HEK293T (cell line): ENCODE measurements around the gene SLC12A8.

Experiments used
- CTCF ChIA-PET: fragments of 350-600 bp; formaldehyde crosslinking; extraction: SDS; loops from one replicate; lab custom pipeline; 2021; ENCODE audit warnings: antibody characterized with exemption, inconsistent platforms; lab: Yijun Ruan, JAX
- POLR2A ChIA-PET: fragments of 350-600 bp; formaldehyde crosslinking; extraction: SDS; loops from one replicate; lab custom pipeline; 2020; ENCODE audit warnings: antibody characterized with exemption, inconsistent platforms; lab: Yijun Ruan, JAX
- DNase-seq: peaks from one replicate; pipeline ENCODE4 v3.0.0; 2012; ENCODE audit warnings: mixed read lengths; ENCODE audit errors: extremely low spot score
- ARNT ChIP-seq: fragments of 450-650 bp; IDR thresholded peaks from 2 replicates; pipeline ENCODE4 v1.6.1; 2017; ENCODE audit warnings: mild to moderate bottlenecking
- BHLHE40 ChIP-seq: fragments of 450-650 bp; IDR thresholded peaks from 2 replicates; pipeline ENCODE4 v1.6.1; 2016; ENCODE audit warnings: mild to moderate bottlenecking, moderate library complexity, borderline replicate concordance
- CTBP1 ChIP-seq: fragments of 450-650 bp; IDR thresholded peaks from 2 replicates; pipeline ENCODE4 v1.6.1; 2016; ENCODE audit warnings: borderline replicate concordance
- ELF4 ChIP-seq: fragments of 450-650 bp; IDR thresholded peaks from 2 replicates; pipeline ENCODE4 v1.6.1; 2017; ENCODE audit warnings: antibody characterized with exemption
- FOXA1 ChIP-seq: fragments of 450-650 bp; IDR thresholded peaks from 2 replicates; pipeline ENCODE4 v1.6.1; 2016; ENCODE audit warnings: mild to moderate bottlenecking
- FOXK2 ChIP-seq: fragments of 450-650 bp; IDR thresholded peaks from 2 replicates; pipeline ENCODE4 v1.6.1; 2016; ENCODE audit warnings: mild to moderate bottlenecking
- FOXM1 ChIP-seq: fragments of 450-650 bp; IDR thresholded peaks from 2 replicates; pipeline ENCODE4 v1.6.1; 2017; ENCODE audit warnings: mild to moderate bottlenecking, borderline replicate concordance
- HDGF ChIP-seq: fragments of 450-650 bp; IDR thresholded peaks from 2 replicates; pipeline ENCODE4 v1.6.1; 2017; ENCODE audit warnings: antibody characterized with exemption, borderline replicate concordance
- L3MBTL2 ChIP-seq: fragments of 450-650 bp; conservative IDR thresholded peaks from 2 replicates; pipeline ENCODE4 v1.6.1; 2016; ENCODE audit warnings: mild to moderate bottlenecking
- LEF1 ChIP-seq: fragments of 450-650 bp; IDR thresholded peaks from 2 replicates; pipeline ENCODE4 v1.6.1; 2017; ENCODE audit warnings: mild to moderate bottlenecking, borderline replicate concordance
- NFRKB ChIP-seq: fragments of 450-650 bp; IDR thresholded peaks from 2 replicates; pipeline ENCODE4 v1.6.1; 2016; ENCODE audit warnings: mild to moderate bottlenecking, moderate library complexity
- SP1 ChIP-seq: fragments of 450-650 bp; IDR thresholded peaks from 2 replicates; pipeline ENCODE4 v1.6.1; 2017
- SUZ12 ChIP-seq: fragments of 450-650 bp; IDR thresholded peaks from 2 replicates; pipeline ENCODE4 v1.6.1; 2016; ENCODE audit warnings: mild to moderate bottlenecking
- TARDBP ChIP-seq: fragments of 450-650 bp; IDR thresholded peaks from 2 replicates; pipeline ENCODE4 v1.6.1; 2016
- ZNF384 ChIP-seq: fragments of 450-650 bp; IDR thresholded peaks from 2 replicates; pipeline ENCODE4 v1.6.1; 2016
- TF ChIP-seq, protein P1 (sequence below): fragments of 450-650 bp; IDR thresholded peaks from 2 replicates; pipeline ENCODE4 v1.6.1; 2016

SLC12A8 gene

DNA sequence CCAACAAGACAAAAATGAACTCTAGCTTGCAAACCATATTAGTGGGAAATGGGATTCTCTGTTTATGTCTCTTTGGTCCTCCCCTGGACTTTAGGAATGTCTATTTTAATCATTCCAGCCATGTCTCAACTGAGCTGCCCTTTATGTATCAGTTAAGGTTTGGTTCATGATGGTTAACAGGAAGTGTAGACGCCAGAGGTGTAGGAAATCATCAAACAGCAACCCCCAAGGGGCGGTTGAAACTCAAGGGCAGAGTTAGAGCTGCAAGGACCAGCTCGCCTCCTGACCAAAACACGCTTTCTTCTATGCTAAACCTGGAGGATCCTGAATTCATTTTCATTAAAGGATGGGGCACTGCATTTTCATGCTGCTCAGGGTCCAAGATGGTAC lies 103.0 kb downstream of the SLC12A8 start:
- POLR2A ChIA-PET = no interaction called here
- no peak for TF ChIP-seq LEF1
- no peak for TF ChIP-seq NFRKB
- no peak for TF ChIP-seq FOXM1
- TF ChIP-seq HDGF = no peak
- TF ChIP-seq SP1 = no peak
- no peak for TF ChIP-seq FOXK2
- no peak for TF ChIP-seq FOXA1
- TF ChIP-seq ELF4 = no peak
- no peak for TF ChIP-seq BHLHE40
- TF ChIP-seq L3MBTL2 = no peak
- TF ChIP-seq, protein P1, sequence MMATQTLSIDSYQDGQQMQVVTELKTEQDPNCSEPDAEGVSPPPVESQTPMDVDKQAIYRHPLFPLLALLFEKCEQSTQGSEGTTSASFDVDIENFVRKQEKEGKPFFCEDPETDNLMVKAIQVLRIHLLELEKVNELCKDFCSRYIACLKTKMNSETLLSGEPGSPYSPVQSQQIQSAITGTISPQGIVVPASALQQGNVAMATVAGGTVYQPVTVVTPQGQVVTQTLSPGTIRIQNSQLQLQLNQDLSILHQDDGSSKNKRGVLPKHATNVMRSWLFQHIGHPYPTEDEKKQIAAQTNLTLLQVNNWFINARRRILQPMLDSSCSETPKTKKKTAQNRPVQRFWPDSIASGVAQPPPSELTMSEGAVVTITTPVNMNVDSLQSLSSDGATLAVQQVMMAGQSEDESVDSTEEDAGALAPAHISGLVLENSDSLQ = no peak
- no peak for TF ChIP-seq ZNF384
- no peak for TF ChIP-seq CTBP1
- TF ChIP-seq TARDBP = no peak
- no peak for TF ChIP-seq ARNT
- no peak for TF ChIP-seq SUZ12
- no peak for DNase-seq
- CTCF ChIA-PET = no interaction called here

DNA sequence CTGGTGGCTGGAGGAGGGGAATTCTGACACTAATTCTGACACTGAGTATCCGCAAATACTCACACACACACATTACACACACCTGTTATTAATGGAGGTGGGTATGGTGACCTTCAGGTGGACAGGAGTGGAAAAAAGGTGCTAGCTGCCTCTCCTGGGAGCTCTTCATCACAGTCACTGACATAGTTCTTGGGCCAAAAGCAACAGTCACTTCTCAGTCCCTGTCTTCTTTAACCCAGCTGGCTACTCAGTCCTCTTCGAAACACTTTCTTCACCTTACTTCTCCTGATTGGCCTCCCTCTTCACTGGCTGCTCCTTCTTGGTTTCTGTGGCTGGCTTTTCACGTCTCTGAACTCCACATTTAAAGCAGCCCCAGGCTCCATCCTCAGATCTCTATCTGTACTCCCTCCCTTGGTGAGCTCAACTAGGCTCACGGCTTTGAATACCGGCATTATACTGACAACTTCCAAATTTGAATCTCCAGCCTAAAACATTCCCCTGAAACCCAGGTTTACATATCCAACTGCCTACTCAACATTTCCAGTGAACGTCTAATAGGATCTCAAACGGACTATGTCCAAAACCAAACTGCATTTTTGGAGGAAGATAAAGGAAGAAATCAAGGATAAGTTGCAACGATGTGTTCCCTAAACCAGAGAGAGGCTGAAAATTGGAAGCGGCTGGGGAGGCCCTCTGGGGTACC lies 103.6 kb downstream of the SLC12A8 start:
- no peak for DNase-seq
- no peak for TF ChIP-seq LEF1
- no peak for TF ChIP-seq ELF4
- no peak for TF ChIP-seq FOXK2
- POLR2A ChIA-PET = no interaction called here
- CTCF ChIA-PET = no interaction called here

- ChIA-PET CTCF (no interaction called here), POLR2A (interaction anchor here (0.7 kb wide), 1 partner anchor 83 kb away, joined by 5 read pairs; no protein-coding TSS in a partner anchor)
- no peak for TF ChIP-seq FOXA1
- TF ChIP-seq FOXK2 = no peak
- no peak for TF ChIP-seq SP1
- TF ChIP-seq FOXM1 = no peak
- no peak for TF ChIP-seq TARDBP
- TF ChIP-seq ARNT = no peak
- TF ChIP-seq LEF1 = no peak
- TF ChIP-seq NFRKB = no peak
- TF ChIP-seq BHLHE40 = no peak
- no peak for TF ChIP-seq ELF4
- TF ChIP-seq ZNF384 = no peak
- no peak for TF ChIP-seq SUZ12
- no peak for TF ChIP-seq CTBP1
- TF ChIP-seq, protein P1 = no peak
- TF ChIP-seq HDGF = no peak
- DNase-seq = no peak
These were observed 104.5 kb downstream of the SLC12A8 start for GRCh38 chr3:125107861-125108567.

- POLR2A ChIA-PET = no interaction called here
These were observed 105.2 kb downstream of the SLC12A8 start for GRCh38 chr3:125107363-125107762.

DNA sequence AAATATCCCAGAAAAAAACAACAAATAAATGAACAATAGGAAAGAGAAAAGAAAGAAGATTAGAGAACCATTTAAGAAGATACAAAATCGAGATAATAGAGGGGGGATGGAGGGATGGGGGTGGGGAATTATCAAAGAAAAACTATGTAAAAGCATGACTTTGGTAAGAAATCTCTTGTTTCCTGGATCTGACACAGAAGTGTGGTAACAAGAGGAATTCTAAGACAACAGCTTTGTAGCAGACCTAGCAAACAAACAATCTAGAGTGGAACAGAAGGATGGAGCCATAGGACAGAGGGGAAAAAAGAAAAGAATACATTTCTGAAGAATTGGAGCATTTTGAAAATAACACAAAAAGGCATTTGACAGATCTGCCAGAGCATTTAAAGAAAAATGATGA lies 107.4 kb downstream of the SLC12A8 start:
- TF ChIP-seq LEF1 (no peak), ZNF384 (no peak), TARDBP (no peak), FOXA1 (no peak), L3MBTL2 (no peak), HDGF (no peak), FOXK2 (no peak), ARNT (no peak)
- DNase-seq = no peak
- POLR2A ChIA-PET = no interaction called here
- CTCF ChIA-PET = no interaction called here

More at GRCh38 chr3:125107363-125107762, 105.2 kb downstream of the SLC12A8 start:
- TF ChIP-seq ELF4 (no peak), ZNF384 (no peak), BHLHE40 (no peak), FOXA1 (no peak), SUZ12 (no peak), L3MBTL2 (no peak), FOXK2 (no peak), LEF1 (no peak), ARNT (no peak), NFRKB (no peak), TARDBP (no peak), CTBP1 (no peak), HDGF (no peak), FOXM1 (no peak), SP1 (no peak)
- TF ChIP-seq, protein P1 = no peak
- DNase-seq = no peak
- CTCF ChIA-PET = no interaction called here

- no peak for TF ChIP-seq CTBP1
- no peak for TF ChIP-seq FOXA1
- TF ChIP-seq FOXK2 = no peak
- TF ChIP-seq LEF1 = no peak
- no peak for TF ChIP-seq SP1
- no peak for TF ChIP-seq L3MBTL2
- TF ChIP-seq BHLHE40 = no peak
- TF ChIP-seq NFRKB = no peak
- no peak for TF ChIP-seq SUZ12
- no peak for TF ChIP-seq ZNF384
- TF ChIP-seq, protein P1 = no peak
- no peak for TF ChIP-seq FOXM1
- TF ChIP-seq ARNT = no peak
- POLR2A ChIA-PET = no interaction called here
- CTCF ChIA-PET = no interaction called here
- DNase-seq = no peak
These were observed 107.9 kb downstream of the SLC12A8 start for GRCh38 chr3:125104639-125105038.
